ENCODE data around the gene SLC25A29. TPM values are rescaled to one million over a fixed set of nuclear protein-coding genes. Genes with fewer than 3 reads are reported as not detected.
A peak's percentile ranks its signal among the peaks of the same experiment; 100 is the strongest.

SLC25A29 gene
- total RNA-seq, 2 donors from 2014 or later: 234 to 263 TPM

DNA sequence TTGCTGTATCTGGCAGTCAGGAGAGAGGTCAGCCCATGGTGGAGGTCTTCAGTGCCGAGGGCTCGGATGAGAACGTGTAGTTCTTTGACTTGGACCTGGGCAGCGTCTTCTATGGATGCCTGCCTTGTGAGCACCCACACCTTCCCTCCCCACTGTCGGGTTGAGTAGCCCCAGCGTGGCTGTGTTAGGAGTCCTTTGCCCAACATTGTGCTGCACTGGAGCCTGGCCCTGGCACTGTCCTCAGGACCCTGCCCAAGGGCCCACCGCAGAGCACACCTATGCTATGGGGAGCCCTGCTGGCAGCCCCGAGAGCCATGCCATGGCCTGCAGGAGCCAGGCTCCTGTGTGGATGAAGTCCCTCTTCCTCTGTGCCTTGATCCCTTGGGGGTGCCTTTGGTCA lies 26.7 kb downstream of the SLC25A29 start:
- Histone ChIP-seq H3K27ac (ENCODE audit: low read depth, low read length) (no peak overlapping the region), H3K9ac (ENCODE audit: extremely low read depth, low read length, poor library complexity, severe bottlenecking) (no peak overlapping the region), H3K27me3 (ENCODE audit: control insufficient read depth, insufficient read depth, low read length, poor library complexity, severe bottlenecking) (no peaks in the 10 kb centered on the region), H3K36me3 (ENCODE audit: control insufficient read depth, insufficient read depth, low read length) (peaks cover 71% of the 10 kb centered on the region), H3K4me1 (ENCODE audit: control insufficient read depth, insufficient read depth, low read length) (no peaks in the 10 kb centered on the region), H3K9me3 (ENCODE audit: control insufficient read depth, low read length) (no peaks in the 10 kb centered on the region), H3K4me3 (ENCODE audit: low read length) (no peak overlapping the region)
- H3K27me3 Mint-ChIP-seq (ENCODE audit: insufficient read depth): peaks cover 1% of the 10 kb centered on the region
- H3K4me3 Mint-ChIP-seq: no peak overlapping the region
- H3K9me3 Mint-ChIP-seq: no peaks in the 10 kb centered on the region
- 92 to 94% methylated on average over 3 to 8 of the region's 8 CpGs for WGBS, 2 experiments (ENCODE audit: insufficient coverage in 1 of 2, insufficient read length in 1 of 2)
- TF ChIP-seq, protein P1, sequence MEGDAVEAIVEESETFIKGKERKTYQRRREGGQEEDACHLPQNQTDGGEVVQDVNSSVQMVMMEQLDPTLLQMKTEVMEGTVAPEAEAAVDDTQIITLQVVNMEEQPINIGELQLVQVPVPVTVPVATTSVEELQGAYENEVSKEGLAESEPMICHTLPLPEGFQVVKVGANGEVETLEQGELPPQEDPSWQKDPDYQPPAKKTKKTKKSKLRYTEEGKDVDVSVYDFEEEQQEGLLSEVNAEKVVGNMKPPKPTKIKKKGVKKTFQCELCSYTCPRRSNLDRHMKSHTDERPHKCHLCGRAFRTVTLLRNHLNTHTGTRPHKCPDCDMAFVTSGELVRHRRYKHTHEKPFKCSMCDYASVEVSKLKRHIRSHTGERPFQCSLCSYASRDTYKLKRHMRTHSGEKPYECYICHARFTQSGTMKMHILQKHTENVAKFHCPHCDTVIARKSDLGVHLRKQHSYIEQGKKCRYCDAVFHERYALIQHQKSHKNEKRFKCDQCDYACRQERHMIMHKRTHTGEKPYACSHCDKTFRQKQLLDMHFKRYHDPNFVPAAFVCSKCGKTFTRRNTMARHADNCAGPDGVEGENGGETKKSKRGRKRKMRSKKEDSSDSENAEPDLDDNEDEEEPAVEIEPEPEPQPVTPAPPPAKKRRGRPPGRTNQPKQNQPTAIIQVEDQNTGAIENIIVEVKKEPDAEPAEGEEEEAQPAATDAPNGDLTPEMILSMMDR (conservative IDR thresholded peaks at IDR 0.05): no peak
- H3K27ac Mint-ChIP-seq: no peak overlapping the region
- H3K4me1 Mint-ChIP-seq: peaks cover 29% of the 10 kb centered on the region
- DNase-seq: peak; percentile 32
- H3K36me3 Mint-ChIP-seq (ENCODE audit: low read depth): peaks cover 46% of the 10 kb centered on the region

DNA sequence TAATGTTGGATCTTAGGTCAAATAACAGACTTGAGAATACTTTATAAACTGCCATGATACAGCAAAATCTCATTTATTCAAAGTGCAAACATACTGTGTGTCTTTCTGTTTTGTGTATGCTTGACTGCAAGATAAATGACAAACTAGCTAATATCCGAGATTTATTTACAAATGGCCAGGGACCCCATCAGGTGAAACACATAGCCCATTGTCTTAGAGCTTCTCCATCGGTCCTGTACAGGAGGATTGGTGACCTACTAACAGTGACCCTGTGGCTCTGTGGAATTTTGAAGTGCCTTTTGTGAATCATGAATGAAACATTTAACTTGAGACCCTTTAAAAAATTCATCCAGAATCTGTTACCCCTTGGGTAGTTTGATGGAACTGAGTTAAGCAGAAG lies 27.1 kb downstream of the SLC25A29 start:
- 91 to 92% methylated on average over 2 of the region's 2 CpGs for WGBS, 2 experiments (ENCODE audit: insufficient coverage in 1 of 2, insufficient read length in 1 of 2)
- H3K27me3 ChIP-seq (ENCODE audit: control insufficient read depth, insufficient read depth, low read length, poor library complexity, severe bottlenecking): no peaks in the 10 kb centered on the region
- Mint-ChIP-seq H3K36me3 (ENCODE audit: low read depth) (peaks cover 47% of the 10 kb centered on the region), H3K4me3 (no peak overlapping the region), H3K27me3 (ENCODE audit: insufficient read depth) (no peaks in the 10 kb centered on the region), H3K27ac (no peak overlapping the region), H3K9me3 (no peaks in the 10 kb centered on the region), H3K4me1 (peaks cover 29% of the 10 kb centered on the region)
- no peaks in the 10 kb centered on the region for H3K9me3 ChIP-seq (ENCODE audit: control insufficient read depth, low read length)
- H3K4me3 ChIP-seq (ENCODE audit: low read length): no peak overlapping the region
- H3K9ac ChIP-seq (ENCODE audit: extremely low read depth, low read length, poor library complexity, severe bottlenecking): no peak overlapping the region
- TF ChIP-seq, protein P1 (conservative IDR thresholded peaks at IDR 0.05): no peak
- H3K4me1 ChIP-seq (ENCODE audit: control insufficient read depth, insufficient read depth, low read length): no peaks in the 10 kb centered on the region
- H3K36me3 ChIP-seq (ENCODE audit: control insufficient read depth, insufficient read depth, low read length): peaks cover 75% of the 10 kb centered on the region
- peak; percentile 20 for DNase-seq
- H3K27ac ChIP-seq (ENCODE audit: low read depth, low read length): no peak overlapping the region

DNA sequence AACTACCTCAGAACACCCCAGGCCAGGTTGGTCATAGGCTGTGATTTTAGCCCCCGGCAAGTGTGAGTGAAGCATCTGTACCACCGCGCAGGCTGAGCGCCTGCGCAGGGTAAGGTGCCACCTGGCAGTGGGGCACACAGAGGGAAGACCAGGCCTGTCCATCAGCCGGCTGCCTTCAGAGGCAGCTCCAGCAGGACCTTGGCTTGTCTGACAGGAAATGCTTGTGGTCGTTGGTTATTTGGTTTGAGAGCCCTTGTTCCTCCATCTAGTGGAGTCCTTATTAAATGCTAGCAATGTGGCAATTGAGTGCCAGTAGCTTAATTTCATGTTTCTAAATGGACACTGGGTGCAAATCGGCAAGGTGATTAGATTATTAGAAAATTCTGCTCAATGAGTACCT lies 27.5 kb downstream of the SLC25A29 start:
- Mint-ChIP-seq H3K4me3 (no peak overlapping the region), H3K36me3 (ENCODE audit: low read depth) (peaks cover 49% of the 10 kb centered on the region), H3K4me1 (peaks cover 29% of the 10 kb centered on the region), H3K9me3 (no peaks in the 10 kb centered on the region), H3K27ac (no peak overlapping the region), H3K27me3 (ENCODE audit: insufficient read depth) (no peaks in the 10 kb centered on the region)
- WGBS, 2 experiments (ENCODE audit: insufficient coverage in 1 of 2, insufficient read length in 1 of 2): 93 to 95% methylated on average over 8 of the region's 8 CpGs
- Histone ChIP-seq H3K36me3 (ENCODE audit: control insufficient read depth, insufficient read depth, low read length) (peaks cover 79% of the 10 kb centered on the region), H3K27ac (ENCODE audit: low read depth, low read length) (no peak overlapping the region), H3K27me3 (ENCODE audit: control insufficient read depth, insufficient read depth, low read length, poor library complexity, severe bottlenecking) (no peaks in the 10 kb centered on the region), H3K4me1 (ENCODE audit: control insufficient read depth, insufficient read depth, low read length) (no peaks in the 10 kb centered on the region), H3K9me3 (ENCODE audit: control insufficient read depth, low read length) (no peaks in the 10 kb centered on the region), H3K9ac (ENCODE audit: extremely low read depth, low read length, poor library complexity, severe bottlenecking) (no peak overlapping the region), H3K4me3 (ENCODE audit: low read length) (no peak overlapping the region)
- DNase-seq: peak; percentile 34
- TF ChIP-seq, protein P1 (conservative IDR thresholded peaks at IDR 0.05): no peak

Measured in endodermal cell (in vitro differentiated cells).